Pulmonary artery endothelial cell (primary cell): Measurements from ENCODE around the gene STK4. TPM values are rescaled to one million over a fixed set of nuclear protein-coding genes. Genes with fewer than 3 reads are reported as not detected.
"Not testable (repeated sequence)": the region's sequence is repeated elsewhere in the genome, so short reads cannot be mapped to it uniquely, and the experiment has no call there.

Source experiments
- DNase-seq: peaks from one replicate; pipeline ENCODE4 v3.0.0-alpha.2; 2011; ENCODE audit warnings: low read depth, low spot score
- total RNA-seq: library from RNA; depleted of rRNA; stranded (reverse); fragments of >200 nt; gene quantifications from 2 replicates; pipeline ENCODE4 v1.2.3, GENCODE V29; 2014

STK4 gene
- total RNA-seq, 1 donor from 2014 or later: 23.4 TPM

DNA sequence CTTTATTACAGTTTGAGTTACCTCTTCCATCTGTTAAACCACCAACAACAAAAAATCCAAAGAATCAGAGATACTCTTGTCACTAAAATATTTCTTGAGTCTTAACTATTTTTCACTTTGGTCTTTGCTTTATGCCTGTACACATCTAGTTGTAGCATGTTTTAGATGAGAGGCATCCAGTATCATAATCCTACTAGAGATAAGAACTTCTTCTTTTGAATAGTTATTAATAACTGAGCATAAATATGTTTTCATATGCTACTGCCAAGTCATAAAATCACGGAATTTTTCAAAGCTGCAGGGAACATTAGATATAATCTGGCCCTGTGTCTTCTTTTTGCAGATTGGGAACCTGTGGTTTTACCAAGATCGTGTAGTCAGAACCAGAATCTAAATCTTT is 55.3 kb downstream of the STK4 start:
- DNase-seq: no peak

DNA sequence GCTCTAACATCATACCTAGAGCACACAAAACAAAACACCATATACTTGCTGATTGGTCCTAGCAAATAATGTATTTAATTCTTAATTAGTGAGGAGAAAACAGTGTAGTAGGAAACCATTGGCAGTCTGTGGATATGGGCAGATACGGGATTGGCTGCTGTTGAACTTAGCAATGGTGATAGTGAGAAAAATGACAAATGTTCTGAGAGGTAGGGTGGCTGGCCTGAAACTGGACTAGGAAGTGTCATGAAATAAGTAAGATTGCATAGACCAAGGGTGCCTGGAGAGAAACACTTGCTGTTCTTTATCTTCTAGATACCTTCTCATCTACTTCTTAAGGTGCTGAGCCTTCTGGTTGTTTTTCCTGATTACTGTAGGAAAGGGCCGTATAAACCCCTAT is 56.8 kb downstream of the STK4 start:
- DNase-seq: not testable (repeated sequence)

DNA sequence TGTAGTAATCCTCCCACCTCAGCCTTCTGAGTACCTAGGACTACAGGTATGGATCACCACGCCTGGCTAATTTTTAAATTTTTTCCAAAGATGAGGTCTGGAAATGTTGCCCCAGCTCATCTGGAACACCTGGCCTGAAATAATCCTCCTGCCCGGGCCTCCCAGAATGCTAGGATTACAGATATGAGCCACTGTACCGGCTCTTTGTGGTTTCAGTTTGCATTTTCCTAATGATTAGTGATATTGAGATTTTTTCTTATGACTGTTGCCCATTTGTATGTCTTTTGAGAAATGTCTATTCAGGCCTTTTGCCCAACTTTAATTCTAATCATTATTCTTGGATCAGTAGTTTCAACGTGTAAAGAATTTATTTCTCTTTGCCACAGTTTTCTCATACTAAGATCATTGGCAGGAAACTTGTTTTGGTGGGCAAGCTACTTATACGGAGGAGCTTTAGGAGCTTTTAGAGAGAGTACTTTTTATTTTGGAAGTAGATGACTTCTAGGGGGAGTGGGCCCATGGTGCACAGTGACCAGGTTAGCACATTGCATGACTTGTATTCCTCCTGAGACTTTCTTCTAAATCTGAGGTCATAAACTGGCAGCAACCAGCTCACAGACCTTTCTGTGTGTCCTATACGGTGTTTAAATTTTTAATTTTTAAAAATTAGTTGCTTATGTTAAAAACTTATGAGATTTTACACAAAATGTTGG is 62.3 kb downstream of the STK4 start:
- DNase-seq: no peak

GRCh38 chr20:45029884-45030283 is 63.6 kb downstream of the STK4 start:
- no peak for DNase-seq

DNA sequence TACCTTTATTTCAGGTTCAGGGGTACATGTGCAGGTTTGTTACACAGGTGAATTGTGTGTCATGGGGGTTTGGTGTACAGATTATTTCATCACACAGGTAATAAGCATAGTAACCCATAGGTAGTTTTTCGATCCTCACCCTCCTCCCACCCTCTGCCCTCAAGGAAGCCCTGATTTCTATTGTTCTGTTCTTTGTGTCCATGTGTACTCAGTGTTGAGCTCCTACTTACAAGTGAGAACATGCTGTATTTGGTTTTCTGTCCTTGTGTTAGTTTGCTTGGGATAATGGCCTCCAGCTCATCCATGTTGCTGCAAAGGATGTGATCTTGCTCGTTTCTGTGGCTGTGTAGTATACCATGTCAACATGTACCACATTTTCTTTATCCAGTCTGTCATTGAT is 66.0 kb downstream of the STK4 start:
- no peak for DNase-seq

- DNase-seq: no peak
Measured at GRCh38 chr20:45032781-45033180, 66.5 kb downstream of the STK4 start.

DNA sequence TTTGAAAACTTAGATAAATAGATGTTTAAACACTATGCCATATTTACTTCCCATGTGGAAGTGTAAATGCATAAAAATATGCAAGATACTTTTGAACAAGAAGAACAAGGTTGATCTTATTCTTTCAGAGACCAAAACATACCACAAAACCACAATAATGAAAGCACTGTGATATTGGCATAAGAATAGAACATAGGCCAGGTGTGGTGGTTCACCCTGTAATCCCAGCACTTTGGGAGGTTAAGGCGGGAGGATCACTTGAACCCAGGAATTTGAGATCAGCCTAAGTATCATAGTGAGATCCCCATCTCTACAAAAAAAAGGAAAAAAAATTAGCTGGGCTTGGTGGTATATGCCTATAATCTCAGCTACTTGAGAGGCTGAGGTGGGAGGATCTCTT is 68.1 kb downstream of the STK4 start:
- DNase-seq: no peak

- DNase-seq: no peak
Measured at GRCh38 chr20:45036044-45036755, 69.9 kb downstream of the STK4 start.

DNA sequence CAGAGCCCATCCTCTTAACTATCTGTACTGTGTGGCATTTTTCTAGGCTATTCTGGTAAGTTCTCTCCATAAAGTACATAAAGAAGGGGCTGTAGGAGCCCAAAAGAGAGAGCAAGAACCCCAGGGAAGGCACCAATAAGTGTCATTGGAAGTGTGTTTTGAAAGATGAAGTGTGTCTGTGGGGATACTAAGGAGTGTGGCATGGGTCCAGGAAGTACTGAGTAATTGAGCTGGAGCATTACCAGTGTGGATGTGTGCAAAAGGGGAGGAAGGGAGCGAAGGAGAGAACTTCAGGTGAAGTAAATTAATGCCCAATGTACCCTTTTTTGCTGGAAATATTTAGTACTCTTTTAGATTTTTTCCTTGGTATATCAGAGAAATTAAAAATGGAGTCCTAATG is 70.7 kb downstream of the STK4 start:
- DNase-seq: peak; percentile 20

DNA sequence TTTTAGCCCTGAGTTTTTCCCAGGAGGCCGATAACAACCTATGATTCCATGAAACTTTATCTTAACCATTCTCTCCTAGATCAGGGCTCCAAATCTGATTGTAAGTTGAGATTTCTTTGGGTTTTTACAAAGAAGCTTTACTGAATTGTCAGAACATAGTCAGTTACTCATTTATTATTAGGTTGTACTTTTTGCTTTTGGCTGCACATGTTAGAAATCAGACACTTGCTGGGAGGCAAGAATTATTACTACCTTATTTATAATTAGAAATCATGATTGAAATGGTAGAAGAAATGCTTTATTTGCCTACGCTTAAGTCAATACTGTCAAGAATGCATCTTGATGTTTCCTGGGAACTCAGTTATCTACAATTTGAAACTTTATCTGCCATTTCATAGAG is 71.3 kb downstream of the STK4 start:
- no peak for DNase-seq

GRCh38 chr20:45038745-45039474 is 72.6 kb downstream of the STK4 start:
- no peak for DNase-seq

DNA sequence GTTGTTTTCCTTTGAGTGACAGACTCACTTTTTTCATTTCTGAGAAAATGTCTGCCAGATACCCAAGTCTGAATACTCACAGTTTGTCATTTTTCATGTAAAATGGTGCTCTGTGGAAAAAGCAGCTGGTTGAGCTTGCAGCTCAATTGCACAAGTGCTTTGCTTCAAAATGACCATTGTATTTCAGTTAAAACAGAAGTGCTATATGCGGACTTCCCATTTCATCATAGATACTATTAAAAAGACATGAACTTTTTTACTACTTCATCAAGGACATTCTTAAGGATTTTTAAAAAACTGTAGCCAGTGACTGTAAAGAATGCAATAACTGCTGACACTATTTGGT is 73.1 kb downstream of the STK4 start:
- no peak for DNase-seq

DNA sequence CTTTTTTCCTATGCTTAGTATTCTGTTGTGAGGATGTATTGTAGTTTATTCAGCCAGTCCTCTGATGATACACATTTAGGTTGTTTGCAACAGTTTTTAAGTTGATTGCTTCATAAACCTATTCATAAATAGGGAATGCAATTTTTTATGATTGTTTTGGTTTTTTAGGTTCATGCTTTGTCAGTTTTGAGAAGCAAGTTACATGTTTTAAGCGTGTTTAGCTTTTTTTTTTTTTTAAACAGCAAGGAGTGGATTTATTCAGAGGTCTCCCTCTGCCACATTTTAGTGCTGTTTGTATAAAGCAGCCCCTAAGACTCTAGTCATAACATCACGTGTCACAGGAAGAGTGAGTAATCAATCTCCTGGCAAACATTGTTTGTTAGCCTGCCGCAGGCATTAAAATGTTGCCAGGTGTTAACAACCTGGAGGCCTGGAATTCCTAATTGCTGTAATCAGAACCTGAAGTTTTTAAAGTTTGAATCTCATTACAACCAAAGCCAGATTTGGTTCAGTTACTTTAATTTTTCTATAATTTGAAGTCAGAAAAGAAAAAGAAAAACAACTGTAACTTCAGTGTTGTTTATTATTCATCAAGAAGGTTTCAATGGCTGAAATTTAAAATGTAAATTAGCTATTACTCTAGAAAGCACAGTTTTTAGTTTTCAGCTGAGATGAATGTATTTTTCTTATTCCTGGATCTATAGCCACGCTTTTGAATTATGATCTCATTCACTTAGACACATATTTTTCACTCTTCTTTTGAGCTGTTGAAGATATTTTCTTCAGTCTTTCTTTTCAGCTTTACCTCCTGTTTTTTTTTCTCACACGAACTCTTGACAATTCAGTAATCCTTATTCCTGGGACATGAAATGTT is 75.4 kb downstream of the STK4 start:
- DNase-seq: peak; percentile 67

- no peak for DNase-seq
Measured at GRCh38 chr20:45042978-45043377, 76.7 kb downstream of the STK4 start.

DNA sequence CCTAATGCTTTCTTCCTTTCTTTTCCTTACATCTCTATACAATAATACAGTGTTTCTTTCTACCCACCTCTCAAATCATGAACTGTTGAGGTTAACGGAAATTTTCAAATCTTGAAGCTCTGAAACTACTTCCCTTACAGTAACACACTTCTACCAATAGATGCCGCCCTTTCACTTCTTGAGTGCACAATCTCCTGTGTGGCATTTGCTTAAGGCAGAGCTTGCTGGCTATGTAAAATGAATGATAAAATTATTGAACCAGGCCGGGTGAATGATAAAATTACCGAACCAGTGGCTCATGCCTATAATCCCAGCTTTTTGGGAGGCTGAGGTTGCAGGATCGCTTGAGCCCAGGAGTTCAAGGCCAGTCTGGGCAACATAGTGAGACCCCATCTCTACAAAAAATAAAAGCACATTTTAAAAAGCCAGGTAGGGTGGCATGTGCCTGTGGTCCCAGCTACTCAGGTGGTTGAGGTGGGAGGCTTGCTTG is 77.8 kb downstream of the STK4 start:
- peak; percentile 66 for DNase-seq

DNA sequence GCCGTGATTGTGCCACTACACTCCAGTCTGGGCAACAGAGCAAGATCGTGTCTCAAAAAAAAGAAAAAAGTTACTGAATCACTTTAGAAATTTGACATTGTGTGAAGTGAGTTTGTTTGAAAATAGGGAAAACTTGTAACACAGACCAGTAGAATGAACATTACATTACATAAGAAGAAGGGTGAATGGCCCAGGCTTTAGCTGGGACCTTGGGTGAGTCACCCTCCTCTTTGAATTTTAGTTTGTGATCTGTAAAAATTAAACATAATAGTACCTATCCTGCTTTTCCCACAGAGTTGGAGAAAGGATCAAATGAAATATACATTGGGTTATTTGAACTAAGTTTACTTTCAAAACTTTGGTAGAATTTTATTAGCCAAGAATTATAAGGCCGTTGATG is 78.3 kb downstream of the STK4 start:
- no peak for DNase-seq

DNA sequence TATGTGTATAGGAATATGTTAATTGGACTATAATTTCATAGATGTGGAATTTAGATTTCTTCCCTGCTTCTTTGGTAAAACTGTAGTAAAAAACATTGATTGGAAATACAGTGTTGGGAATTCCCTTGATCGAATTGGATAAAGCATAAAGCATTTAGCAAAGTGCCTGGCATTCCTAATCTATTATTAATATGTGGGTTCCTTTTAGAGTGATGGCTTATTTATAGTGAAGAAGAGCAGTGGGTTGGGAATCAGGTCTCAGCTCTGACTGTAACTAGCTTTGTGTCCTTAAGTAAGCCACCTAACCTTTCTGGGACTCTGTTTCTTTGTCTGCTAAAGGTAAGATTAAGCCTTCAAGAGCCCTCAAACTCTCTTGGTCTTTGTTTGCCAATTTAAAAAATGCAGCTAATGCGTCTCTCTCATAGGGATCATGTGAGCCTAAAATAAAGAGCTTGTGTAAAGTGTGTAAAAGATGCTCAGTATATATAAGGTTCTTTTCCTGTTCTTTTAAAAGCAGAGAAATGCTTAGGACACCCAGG is 81.3 kb downstream of the STK4 start:
- DNase-seq: no peak

- DNase-seq: no peak
Measured at GRCh38 chr20:45049438-45049837, 83.1 kb downstream of the STK4 start.

DNA sequence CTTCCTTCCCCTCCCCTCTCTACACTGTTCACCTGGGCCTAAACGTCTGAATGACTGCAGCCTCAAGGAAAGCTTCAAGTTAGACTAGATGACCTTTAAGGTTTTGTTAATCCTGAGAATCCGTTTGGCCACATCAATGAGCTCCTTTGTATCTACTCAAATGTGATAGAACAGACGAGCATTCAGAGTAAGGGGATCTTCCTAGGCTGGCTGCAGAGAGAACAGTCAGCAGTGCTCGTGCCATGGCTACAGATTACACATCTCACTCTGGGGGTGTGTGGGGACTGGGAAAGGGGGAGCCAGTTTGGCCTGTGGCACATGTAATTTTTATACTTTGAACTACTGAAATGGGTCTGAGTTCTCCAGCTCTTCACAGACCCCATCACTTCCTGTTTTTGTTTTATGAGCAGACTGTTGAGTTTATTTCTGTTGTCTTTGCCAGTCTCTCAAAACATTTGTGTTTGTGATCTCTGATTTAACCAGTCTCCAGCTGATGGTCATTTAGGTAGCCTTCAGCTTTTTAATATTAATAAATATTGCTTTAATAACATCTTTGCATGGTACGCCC is 83.7 kb downstream of the STK4 start:
- no peak for DNase-seq

DNA sequence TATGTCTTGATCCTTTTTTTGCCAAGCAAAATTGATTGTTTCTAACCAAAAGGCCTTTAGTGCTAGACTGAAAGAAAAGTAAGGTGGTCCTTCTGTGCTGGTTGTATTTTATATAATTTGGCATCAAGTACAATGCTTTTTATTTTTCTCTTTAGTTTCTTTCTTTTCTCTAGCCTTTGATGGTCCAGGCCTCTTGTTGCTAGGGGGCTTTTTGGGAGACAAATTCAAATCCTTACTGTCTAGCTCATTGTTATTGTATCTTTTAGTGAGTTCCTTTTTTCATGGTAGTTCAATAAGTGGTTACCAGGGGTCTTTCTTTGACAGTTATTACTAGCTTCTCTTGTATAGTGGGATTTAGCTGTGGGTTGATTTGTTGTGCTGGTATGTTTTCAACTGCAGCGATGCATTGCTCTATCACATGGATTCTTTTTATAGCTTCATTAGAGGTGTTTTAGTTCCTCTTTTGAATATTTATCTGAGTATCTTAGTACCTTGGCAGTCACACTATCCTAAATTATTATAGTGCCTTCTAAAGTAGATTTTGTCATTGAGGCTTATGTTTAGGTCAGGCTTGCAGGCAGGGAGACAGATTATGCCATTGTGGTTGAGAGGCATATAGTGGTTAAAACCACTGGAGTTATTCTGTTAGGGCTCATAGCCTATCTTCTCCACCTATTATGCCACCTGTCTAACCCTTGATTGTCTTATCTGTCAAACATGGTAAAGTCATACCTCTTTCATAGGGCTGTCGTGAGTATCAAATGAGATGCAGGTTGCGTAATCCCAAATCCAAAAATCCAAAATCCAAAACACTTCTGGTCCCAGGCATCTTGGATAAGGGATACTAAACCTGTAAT is 85.1 kb downstream of the STK4 start:
- DNase-seq: no peak
